D721Med (cell line): ENCODE measurements around the gene TRIM43B.
"Not testable (repeated sequence)": the region's sequence is repeated elsewhere in the genome, so short reads cannot be mapped to it uniquely, and the experiment has no call there.

ENCODE experiments used
- DNase-seq: peaks from one replicate; pipeline ENCODE4 v3.0.0; 2011; ENCODE audit warnings: low spot score; ENCODE audit not compliant: insufficient read length
- FAIRE-seq: peaks from 2 replicates; lab custom pipeline; 2011; peaks lifted over from hg19 to GRCh38; lab: Jason Lieb, UNC
- CTCF ChIP-seq: IDR thresholded peaks from 2 replicates; pipeline ENCODE4 v1.5.1; 2012; ENCODE audit warnings: mild to moderate bottlenecking, control low read depth; ENCODE audit not compliant: insufficient read depth; ENCODE audit errors: missing control alignments

TRIM43B gene

DNA sequence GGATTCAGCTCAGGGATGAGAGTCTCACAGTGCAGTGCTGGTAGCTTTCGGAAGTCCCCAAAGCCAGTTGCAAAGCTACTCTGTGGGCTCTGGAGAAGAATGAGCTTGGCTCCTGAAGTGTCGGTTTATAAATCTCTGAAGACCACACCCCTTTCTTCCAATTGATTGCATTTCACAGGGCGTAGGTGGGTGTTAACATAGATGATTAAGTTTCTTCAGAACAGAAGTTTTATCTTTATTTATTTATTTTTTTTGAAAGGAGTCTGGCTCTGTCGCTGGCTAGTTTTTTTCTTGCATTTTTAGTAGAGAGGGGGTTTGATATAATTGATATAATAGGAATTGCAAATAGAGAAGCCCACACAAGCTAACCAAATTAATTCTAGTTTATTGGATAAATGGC lies at the start of gene TRIM43B:
TSS of gene TRIM43B (minus strand) at position 101 of the 400 bp plus-strand sequence. CDS start 2,040 bp downstream, outside the sequence.
- not testable (repeated sequence) for FAIRE-seq, DNase-seq

GRCh38 chr2:95531254-95531771 lies 46.8 kb upstream of the TRIM43B start:
- DNase-seq (no peak), FAIRE-seq (no peak)
- no peak for TF ChIP-seq CTCF

DNA sequence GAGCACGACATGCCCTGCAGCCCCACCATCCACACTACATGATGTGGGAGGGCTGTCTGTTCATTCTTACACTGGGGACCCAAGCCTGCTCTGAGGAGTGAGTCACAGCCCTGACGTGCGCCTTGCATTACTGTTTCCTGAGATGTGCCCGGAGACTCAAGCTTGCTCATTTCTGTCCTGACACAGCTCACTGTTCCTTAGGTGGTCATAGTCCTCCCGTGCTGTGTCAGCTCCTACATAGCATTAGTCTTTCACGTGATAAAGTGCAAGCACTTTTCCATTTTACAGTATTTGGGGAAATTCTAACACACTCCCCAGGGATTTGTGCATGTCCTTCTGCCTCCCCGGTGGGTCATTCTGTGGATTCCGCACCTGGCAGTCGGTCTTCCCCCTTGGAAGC lies 46.2 kb upstream of the TRIM43B start:
- FAIRE-seq: no peak
- DNase-seq: no peak

GRCh38 chr2:95526360-95527341 lies 42.1 kb upstream of the TRIM43B start:
- TF ChIP-seq CTCF: peak; percentile 3
- DNase-seq: peak; percentile 38
- no peak for FAIRE-seq

More for the DNA sequence above, 46.2 kb upstream of the TRIM43B start:
- no peak for TF ChIP-seq CTCF

DNA sequence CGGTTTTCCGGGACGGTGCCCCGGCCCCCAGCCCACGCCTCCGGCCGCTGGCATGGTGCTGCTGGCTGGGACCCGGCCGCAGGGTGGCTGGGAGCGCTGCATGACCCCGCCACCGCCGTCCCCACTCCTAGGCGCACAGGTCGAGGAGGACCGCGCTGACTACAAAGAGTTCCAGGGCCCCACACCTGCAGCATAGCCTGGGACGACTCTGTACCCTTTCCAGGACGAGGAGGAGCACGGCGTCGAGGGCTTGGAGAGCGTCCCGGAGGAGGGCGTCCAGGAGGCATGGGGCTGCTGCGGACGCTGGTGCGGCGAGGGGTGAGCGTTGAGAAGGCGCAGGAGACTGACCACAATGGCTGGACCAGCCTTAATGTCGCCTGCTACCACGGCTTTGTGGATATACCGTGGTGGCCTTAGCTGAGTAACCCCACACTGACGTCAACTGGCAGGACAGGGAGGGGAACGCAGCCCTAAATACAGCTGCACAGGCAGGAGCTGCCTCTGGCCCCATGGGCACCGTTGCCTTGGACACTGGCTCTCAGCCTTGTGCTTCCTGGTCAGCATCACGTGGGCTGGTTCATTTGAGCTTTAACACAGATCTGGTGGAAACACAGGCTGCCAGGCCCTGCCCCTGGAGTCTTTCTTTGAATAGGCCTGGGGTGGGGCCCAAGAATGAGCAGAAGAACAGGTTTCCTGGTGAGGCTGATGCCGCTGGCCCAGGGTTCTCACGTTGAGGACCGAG lies 40.9 kb upstream of the TRIM43B start:
- no peak for FAIRE-seq
- no peak for DNase-seq
- no peak for TF ChIP-seq CTCF

DNA sequence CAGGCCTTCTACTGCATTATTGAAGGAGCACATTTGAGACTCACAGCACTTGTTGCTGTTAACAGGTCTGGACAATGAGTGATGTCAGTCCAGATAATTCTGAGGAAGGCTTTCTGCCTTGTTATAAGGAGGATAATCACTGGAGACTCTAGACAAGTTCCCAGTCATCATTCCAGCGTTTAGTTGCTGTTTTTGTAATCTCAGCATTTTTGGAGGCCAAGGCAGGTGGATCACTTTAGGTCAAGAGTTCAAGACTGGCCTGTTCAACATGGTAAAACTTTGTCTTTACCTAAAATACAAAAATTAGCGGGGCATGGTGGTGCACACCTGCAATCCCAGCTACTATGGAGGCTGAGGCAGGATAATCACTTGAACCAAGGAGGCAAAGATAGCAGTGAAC lies 39.6 kb upstream of the TRIM43B start:
- no peak for DNase-seq
- FAIRE-seq: no peak
- no peak for TF ChIP-seq CTCF

GRCh38 chr2:95514718-95515117 lies 30.2 kb upstream of the TRIM43B start:
- TF ChIP-seq CTCF: no peak
- FAIRE-seq (no peak), DNase-seq (no peak)

GRCh38 chr2:95514226-95514625 lies 29.7 kb upstream of the TRIM43B start:
- FAIRE-seq, DNase-seq: not testable (repeated sequence)
